T follicular helper cell (primary cell): ENCODE results near the gene SWT1.

Experiments
- DNase-seq: peaks from one replicate; pipeline ENCODE4 v3.0.0-alpha.2; 2020; ENCODE audit warnings: low read depth
- total RNA-seq, 2 experiments: gene quantifications; one replicate each; lab custom pipeline; 2026; lab: John Stamatoyannopoulos, UW

SWT1 gene, protein sequence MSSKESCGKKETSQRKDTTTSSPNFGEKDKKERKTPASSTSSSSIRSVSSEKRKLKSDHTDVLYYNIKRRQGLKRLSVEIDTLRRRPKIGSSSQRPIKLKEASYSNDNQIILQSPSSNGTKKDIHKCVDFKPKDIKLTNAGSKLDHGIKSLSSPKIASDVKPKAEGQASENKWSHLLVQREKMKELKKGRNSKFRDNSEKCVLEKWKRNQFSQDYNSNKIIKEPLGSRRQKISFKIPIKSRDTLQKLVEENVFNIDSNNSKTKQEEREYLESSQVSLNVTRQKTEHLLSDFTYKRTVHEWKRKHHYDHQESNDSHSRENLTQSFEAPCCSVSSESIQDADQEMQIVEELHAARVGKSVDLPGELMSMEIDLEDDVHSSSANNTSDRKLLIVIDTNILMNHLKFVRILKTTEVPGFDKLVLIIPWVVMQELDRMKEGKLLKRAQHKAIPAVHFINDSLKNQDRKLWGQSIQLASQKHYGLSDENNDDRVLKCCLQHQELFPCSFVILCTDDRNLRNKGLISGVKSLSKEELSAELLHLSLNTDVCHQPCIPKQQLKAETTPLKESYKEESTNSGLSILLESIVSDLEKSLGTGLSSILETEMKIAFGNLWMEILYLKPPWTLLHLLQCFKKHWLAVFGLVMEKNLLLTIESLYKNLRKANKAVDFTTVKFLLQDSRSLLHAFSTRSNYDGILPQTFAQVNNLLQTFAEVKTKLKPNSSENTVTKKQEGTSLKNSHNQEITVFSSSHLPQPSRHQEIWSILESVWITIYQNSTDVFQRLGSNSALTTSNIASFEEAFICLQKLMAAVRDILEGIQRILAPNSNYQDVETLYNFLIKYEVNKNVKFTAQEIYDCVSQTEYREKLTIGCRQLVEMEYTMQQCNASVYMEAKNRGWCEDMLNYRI
- total RNA-seq = 8.9 to 26.0 reads per million in 2 experiments

DNA sequence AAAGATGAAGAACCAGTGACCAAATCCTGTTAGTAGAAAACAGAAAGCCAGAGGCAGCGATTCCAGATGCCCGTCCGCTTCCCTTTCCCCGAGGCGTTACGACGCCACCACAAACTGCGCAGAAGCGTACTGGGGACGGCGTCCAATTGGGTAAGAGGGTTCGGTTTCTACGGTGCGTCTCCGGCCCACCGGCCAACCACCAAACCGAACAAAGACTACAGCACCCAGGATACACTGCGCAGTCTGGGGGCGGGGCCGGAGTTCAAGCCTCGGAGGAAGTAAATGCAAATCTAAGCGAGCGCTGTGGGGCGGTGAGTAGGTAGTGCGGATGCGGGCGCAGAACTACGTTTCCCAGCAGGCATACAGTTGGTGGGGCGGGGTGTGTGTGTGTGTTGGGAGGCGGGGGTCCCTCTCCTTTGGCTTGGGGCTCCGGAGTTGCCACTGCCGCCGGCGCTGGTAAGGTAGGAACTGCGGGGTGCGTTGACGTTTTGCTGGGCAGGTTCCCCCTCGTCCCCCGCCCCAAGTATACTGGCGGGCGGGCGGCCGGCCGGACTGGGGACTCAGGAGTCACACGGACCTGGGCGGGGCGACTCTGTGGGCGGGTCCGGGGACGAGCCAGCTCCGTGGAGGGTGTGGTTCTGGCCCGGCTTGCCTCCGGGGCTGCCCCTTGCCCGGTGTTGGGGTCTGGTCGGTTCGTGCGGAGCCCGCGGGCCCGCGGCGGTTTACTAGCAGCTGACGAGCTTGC, at the start of gene SWT1, which contains the start of gene TRMT1L:
Gene SWT1, plus strand, starts transcription at position 314 of the 745 bp plus-strand sequence. CDS start 3,675 bp downstream, outside the sequence.
Gene TRMT1L, minus strand, starts transcription at position 100 of the 745 bp plus-strand sequence. CDS start 241 bp downstream, outside the sequence.
- peak; percentile 96 for DNase-seq

DNA sequence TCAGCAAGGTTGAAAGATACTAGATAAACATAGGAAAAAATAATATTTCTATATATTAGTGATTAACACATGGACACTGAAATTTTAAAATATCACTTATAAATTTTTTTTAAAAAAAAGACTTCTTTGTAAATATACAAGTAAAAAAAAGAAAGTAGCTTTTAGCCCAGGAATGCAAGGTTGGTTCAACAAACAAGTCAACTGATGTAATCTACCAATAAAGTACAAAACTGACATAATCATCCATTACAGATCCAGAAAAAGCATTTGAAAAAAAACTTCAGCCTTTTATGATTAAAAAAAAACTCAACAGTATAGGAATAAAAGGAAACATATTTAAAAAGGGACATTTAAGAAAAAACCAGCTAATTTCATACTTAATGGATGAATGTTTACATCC, 48.6 kb upstream of the SWT1 start:
- DNase-seq = no peak

DNA sequence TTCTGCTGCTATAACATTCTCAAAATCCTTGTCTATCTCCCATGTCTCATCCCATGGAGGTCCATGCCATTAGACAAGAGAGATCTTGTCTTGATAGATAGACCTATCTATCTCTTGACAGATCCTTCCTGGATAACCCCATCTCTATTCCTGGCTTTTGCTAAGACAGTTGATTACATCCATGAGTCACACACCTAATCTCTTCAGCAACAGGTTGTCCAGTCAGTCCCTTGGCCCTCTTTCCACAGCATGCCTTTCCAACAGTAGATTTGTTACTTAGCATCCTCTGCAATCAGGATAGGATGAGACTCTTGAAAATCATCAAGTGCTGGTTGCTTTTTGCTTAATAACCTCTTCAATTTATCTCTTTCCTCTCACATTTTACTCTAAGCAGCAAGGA, 46.8 kb upstream of the SWT1 start:
- no peak for DNase-seq

DNA sequence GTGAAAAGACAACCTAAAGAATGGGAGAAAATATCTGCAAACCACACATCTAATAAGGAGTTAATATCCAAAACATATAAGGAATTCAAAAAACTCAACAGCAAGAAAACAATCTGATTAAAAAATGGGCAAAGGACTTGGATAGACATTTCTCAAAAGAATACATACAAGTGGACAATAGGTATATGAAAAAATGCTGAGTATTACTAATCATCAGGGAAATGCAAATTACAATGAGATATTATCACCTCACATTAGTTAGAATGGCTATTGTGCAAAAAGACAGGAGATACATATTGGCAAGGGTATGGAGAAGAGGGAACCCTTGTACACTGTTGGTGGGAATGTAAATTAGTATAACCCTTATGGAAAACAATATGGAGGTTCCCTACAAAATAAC, 45.1 kb upstream of the SWT1 start:
- DNase-seq = no peak

DNA sequence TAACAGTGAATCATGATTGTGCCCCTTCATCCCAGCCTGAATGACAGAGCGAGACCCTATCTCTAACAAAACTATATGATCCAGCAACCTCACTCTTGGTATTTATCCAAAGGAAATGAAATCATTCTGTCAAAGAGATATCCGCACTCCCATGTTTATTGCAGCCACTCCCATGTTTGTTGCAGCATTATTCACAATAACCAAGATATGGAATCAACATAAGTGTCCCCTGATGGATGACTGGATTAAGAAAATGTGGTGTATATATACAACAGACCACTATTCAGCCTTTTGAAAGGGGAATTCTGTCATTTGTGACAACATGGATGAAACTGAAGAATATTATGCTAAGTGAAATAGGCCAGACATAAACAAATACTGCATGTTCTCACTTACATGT, 44.6 kb upstream of the SWT1 start:
- no peak for DNase-seq

GRCh38 chr1:185129708-185130107, 27.3 kb upstream of the SWT1 start:
- no peak for DNase-seq

GRCh38 chr1:185132534-185132933, 24.4 kb upstream of the SWT1 start:
- DNase-seq = no peak

DNA sequence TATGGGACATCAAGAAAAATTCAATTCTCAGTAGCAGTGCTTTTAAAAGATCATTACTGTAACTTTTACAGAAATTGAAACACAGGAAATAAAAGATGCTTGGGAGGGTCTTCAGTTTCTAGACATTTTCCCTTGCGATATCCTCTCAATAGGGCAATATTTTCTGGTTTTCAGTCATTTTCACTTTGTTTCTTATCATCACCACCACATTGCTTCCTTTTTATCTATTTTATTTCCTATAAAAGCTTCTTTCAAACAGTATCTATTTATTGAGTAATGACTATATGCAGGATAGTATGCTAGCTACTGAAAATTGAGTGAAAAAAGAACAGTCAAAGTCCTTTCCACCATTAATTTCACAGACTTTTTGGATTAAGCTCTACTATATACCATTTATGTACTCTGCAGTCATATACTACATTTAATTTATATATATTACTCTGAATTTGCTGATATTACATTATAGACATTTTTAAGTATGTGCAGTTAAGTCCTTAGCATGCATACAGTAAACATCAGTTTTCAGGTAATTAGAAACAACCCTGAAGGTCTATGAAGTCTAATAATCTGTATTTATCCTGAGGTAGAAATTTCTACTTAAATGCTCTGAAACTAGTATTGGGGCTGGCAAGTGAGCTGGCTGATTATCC, 18.9 kb upstream of the SWT1 start:
- DNase-seq = no peak

DNA sequence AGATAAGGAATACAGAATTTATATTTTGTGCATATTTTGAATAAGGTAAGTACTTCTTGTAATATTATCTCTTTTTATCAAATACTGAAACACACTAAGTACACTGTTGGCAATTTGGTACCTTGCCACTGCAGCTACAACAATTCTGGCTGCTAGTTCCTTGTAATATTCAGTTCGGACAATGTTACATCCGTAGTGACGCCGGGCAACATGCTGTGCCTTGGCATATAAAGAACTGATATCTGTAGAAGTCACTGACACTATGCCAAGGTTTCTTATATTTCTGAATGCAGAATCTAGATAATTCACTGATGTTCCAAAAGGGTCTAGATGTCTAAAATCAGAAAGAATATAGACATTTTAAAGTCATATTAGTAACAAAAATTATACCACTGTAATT, 17.7 kb upstream of the SWT1 start:
- DNase-seq = no peak

DNA sequence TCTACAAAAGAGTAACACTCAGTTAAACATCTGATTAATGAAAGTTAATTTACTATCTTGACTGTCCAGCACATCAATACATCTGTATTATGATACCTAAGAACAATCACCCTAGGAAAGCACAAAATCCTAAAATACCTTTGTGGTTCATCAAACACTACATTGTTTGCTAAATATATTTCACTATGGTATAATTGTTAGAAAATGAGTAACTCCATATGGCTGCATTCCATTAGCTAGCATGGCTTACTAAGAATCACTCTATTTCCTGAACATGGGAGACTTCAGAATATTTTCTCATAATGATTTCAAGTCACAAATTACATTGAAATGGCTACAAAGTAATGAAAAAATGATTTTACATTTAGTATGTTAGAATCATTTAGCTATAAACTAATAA, 12.7 kb upstream of the SWT1 start:
- no peak for DNase-seq

- DNase-seq = no peak
Measured at GRCh38 chr1:185151215-185151614, 5.8 kb upstream of the SWT1 start.

GRCh38 chr1:185152187-185152767, 4.7 kb upstream of the SWT1 start:
- DNase-seq = no peak

- DNase-seq = no peak
Measured at GRCh38 chr1:185154912-185155513, 2.0 kb upstream of the SWT1 start.

DNA sequence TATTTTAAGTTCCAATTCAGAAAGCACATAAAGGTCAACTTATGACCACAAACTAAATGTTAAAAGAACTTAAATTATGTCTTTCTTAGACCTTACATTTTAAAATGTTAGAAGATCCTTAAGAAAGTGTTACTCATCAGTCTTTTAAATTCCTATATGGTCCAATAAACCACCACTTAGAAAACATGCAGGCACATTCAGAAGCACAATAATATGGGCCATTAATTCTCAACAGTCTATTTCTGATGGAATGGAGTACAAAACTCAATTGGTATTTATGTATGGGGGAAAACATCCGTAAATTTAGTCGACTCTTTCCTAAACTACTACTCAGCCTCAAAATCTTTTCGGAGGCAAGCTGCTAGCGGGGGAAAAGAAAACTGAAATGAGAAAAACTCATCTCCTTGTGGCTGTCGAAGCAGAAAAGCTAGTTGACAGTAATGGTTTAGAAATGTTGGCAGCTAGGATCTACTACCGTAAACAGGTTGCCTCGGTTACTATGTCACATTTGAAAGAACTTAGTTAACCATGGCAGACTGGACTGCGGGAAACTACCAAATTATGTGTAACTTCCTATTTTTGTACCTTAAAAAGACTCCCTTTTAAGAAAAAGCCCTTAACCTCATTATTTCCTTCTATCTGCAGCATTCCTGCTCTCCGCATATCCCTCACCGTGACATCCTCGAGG, 1.2 kb upstream of the SWT1 start:
- DNase-seq = no peak

GRCh38 chr1:185156288-185156853, 596 bp upstream of the SWT1 start:
- DNase-seq = no peak

- no peak for DNase-seq
Measured at GRCh38 chr1:185157599-185158412, 839 bp downstream of the SWT1 start.

DNA sequence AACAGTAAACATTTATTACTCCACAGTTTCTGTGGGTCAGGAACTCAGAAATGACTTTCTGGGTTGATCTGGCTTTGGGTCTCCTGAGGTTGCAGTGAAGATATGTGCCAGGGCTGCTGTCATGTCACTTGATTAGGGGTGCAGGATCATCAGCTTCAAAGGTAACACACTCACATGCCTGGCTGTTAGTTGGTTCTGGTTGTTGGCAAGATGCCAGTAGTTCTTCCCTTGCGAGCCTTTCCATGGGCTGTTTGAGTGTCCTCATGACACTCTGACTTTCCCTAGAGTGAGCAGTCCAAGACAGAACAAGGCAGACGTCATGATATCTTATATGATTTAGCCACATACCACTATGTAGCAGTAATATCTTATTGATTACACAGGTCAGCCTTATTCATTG, 1.8 kb downstream of the SWT1 start:
- no peak for DNase-seq

DNA sequence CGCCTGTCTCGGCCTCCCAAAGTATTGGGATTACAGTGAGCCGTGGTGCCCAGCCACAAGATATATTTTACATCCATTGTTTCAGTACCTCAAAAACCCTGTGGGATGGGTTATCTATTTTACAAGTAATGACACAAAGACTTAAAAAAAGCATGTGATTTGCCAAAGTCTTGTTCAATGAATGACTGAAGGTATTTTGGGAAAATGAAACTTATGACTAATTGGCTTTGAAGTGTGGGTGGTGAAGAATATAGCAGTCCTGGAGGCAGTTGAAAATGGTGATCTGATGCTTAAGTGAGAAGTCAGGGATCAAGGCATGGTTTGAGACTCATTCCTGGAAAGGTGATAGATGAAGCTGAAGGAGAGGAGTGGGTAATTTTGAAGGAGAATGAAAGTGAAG, 3.0 kb downstream of the SWT1 start:
- no peak for DNase-seq

- no peak for DNase-seq
Measured at GRCh38 chr1:185162491-185162890, 5.5 kb downstream of the SWT1 start.
